ENCODE results near the gene IFNAR1. TPM values are rescaled to one million over a fixed set of nuclear protein-coding genes. Genes with fewer than 3 reads are reported as not detected.

The IFNAR1 gene
- total RNA-seq, 1 experiment from 2014 or later, result 14.2 TPM

- no peak overlapping the region for H3K23ac ChIP-seq (ENCODE audit: insufficient read length, low read depth, low read length)
- H3K4ac ChIP-seq (ENCODE audit: low read depth, low read length), result no peak overlapping the region
- no peak overlapping the region for H3K4me2 ChIP-seq (ENCODE audit: insufficient read depth, insufficient read length, low read length)
- no peaks in the 10 kb centered on the region for H3K23me2 ChIP-seq (ENCODE audit: insufficient read length, low read depth, low read length, poor library complexity, severe bottlenecking)
- Mint-ChIP-seq H3K36me3 (ENCODE audit: insufficient read depth in 1 of 3, low read depth in 3 of 3) (no peaks in the 10 kb centered on the region), H3K4me1 (no peaks in the 10 kb centered on the region), H3K9me3 (no peaks in the 10 kb centered on the region), H3K4me3 (no peak overlapping the region), H3K27me3 (ENCODE audit: low read depth) (no peaks in the 10 kb centered on the region), H3K27ac (no peak overlapping the region)
- no peak overlapping the region for H2AFZ ChIP-seq (ENCODE audit: low read length)
- H3K79me1 ChIP-seq (ENCODE audit: insufficient read depth, low read depth, low read length, poor library complexity, severe bottlenecking), result no peaks in the 10 kb centered on the region
- TF ChIP-seq, protein P1, sequence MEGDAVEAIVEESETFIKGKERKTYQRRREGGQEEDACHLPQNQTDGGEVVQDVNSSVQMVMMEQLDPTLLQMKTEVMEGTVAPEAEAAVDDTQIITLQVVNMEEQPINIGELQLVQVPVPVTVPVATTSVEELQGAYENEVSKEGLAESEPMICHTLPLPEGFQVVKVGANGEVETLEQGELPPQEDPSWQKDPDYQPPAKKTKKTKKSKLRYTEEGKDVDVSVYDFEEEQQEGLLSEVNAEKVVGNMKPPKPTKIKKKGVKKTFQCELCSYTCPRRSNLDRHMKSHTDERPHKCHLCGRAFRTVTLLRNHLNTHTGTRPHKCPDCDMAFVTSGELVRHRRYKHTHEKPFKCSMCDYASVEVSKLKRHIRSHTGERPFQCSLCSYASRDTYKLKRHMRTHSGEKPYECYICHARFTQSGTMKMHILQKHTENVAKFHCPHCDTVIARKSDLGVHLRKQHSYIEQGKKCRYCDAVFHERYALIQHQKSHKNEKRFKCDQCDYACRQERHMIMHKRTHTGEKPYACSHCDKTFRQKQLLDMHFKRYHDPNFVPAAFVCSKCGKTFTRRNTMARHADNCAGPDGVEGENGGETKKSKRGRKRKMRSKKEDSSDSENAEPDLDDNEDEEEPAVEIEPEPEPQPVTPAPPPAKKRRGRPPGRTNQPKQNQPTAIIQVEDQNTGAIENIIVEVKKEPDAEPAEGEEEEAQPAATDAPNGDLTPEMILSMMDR (conservative IDR thresholded peaks at IDR 0.05), result no peak
- no peak overlapping the region for H2BK15ac ChIP-seq (ENCODE audit: low read depth, low read length)
- H2BK5ac ChIP-seq (ENCODE audit: insufficient read length, low read length), result no peak overlapping the region
- no peak overlapping the region for H3K27ac ChIP-seq (ENCODE audit: insufficient read length, low read depth, low read length)
- H2AK5ac ChIP-seq (ENCODE audit: insufficient read length, low read length), result no peak overlapping the region
- H3T11ph ChIP-seq (ENCODE audit: low read length), result no peak overlapping the region
- no peak overlapping the region for H4K8ac ChIP-seq (replicated peaks; ENCODE audit: insufficient read length, low read depth, low read length)
- H3K27me3 ChIP-seq (ENCODE audit: insufficient read depth, low read length), result no peaks in the 10 kb centered on the region
- no peak overlapping the region for H3K9ac ChIP-seq (ENCODE audit: extremely low read depth, insufficient read length, low read length)
- no peak overlapping the region for H4K5ac ChIP-seq (ENCODE audit: insufficient read length, low read depth, low read length)
- WGBS (ENCODE audit: extremely low coverage, insufficient read length, low lambda C conversion rate), result no CpG with 5 or more reads among the region's 11 CpGs
- H2BK20ac ChIP-seq (ENCODE audit: low read depth, low read length, poor library complexity, severe bottlenecking), result no peak overlapping the region
- no peaks in the 10 kb centered on the region for H3K9me3 ChIP-seq (ENCODE audit: control insufficient read depth, low read depth, low read length)
- no peak overlapping the region for H4K91ac ChIP-seq (ENCODE audit: insufficient read length, low read depth, low read length)
- H2BK12ac ChIP-seq (ENCODE audit: insufficient read length, low read depth, low read length), result no peak overlapping the region
- no peaks in the 10 kb centered on the region for H3K4me1 ChIP-seq (ENCODE audit: insufficient read depth, low read length)
- DNase-seq, result no peak
- H2BK120ac ChIP-seq (ENCODE audit: low read depth, low read length, poor library complexity, severe bottlenecking), result no peak overlapping the region
- H3K79me2 ChIP-seq (ENCODE audit: insufficient read depth, low read length), result no peaks in the 10 kb centered on the region
- H3K56ac ChIP-seq (ENCODE audit: insufficient read length, low read depth, low read length), result no peak overlapping the region
- H3K14ac ChIP-seq (ENCODE audit: insufficient read depth, low read length), result no peak overlapping the region
- no peak overlapping the region for H3K18ac ChIP-seq (ENCODE audit: insufficient read length, low read depth, low read length)
- no peaks in the 10 kb centered on the region for H4K20me1 ChIP-seq (ENCODE audit: control insufficient read depth, insufficient read depth, insufficient read length)
These were observed 34.3 kb upstream of the IFNAR1 start for GRCh38 chr21:33290441-33290840.
